Iris pigment epithelial cell (primary cell): ENCODE measurements around the gene RASGEF1B.
A peak's percentile ranks its signal among the peaks of the same experiment; 100 is the strongest.

Experiments used
- DNase-seq: peaks from one replicate; pipeline ENCODE4 v3.0.0-alpha.2; 2011; ENCODE audit warnings: low read depth

The RASGEF1B gene

GRCh38 chr4:81465406-81466340, 6.0 kb downstream of the RASGEF1B start:
- no peak for DNase-seq

GRCh38 chr4:81460834-81461233, 10.9 kb downstream of the RASGEF1B start:
- no peak for DNase-seq

- no peak for DNase-seq
Measured at GRCh38 chr4:81460191-81460701, 11.5 kb downstream of the RASGEF1B start.

- DNase-seq, result no peak
Measured at GRCh38 chr4:81459228-81459627, 12.5 kb downstream of the RASGEF1B start.

GRCh38 chr4:81457921-81458520, 13.7 kb downstream of the RASGEF1B start:
- no peak for DNase-seq

GRCh38 chr4:81457345-81457744, 14.4 kb downstream of the RASGEF1B start:
- DNase-seq, result no peak

- no peak for DNase-seq
Measured at GRCh38 chr4:81455897-81456296, 15.8 kb downstream of the RASGEF1B start.

- no peak for DNase-seq
Measured at GRCh38 chr4:81454948-81455347, 16.8 kb downstream of the RASGEF1B start.

GRCh38 chr4:81454499-81454898, 17.2 kb downstream of the RASGEF1B start:
- no peak for DNase-seq

GRCh38 chr4:81453024-81453423, 18.7 kb downstream of the RASGEF1B start:
- no peak for DNase-seq

- peak; percentile 26 for DNase-seq
Measured at GRCh38 chr4:81452452-81453006, 19.2 kb downstream of the RASGEF1B start.

- DNase-seq, result no peak
Measured at GRCh38 chr4:81449015-81449414, 22.7 kb downstream of the RASGEF1B start.

- DNase-seq, result no peak
Measured at GRCh38 chr4:81447566-81448229, 24.0 kb downstream of the RASGEF1B start.

- DNase-seq, result no peak
Measured at GRCh38 chr4:81446634-81447033, 25.1 kb downstream of the RASGEF1B start.

GRCh38 chr4:81445196-81445595, 26.5 kb downstream of the RASGEF1B start:
- no peak for DNase-seq

- no peak for DNase-seq
Measured at GRCh38 chr4:81442484-81443085, 29.1 kb downstream of the RASGEF1B start.

- DNase-seq, result no peak
Measured at GRCh38 chr4:81440949-81441348, 30.8 kb downstream of the RASGEF1B start.

GRCh38 chr4:81436941-81437574, 34.6 kb downstream of the RASGEF1B start:
- DNase-seq, result no peak

GRCh38 chr4:81436096-81436495, 35.6 kb downstream of the RASGEF1B start:
- no peak for DNase-seq

- DNase-seq, result no peak
Measured at GRCh38 chr4:81432825-81433224, 38.9 kb downstream of the RASGEF1B start.

GRCh38 chr4:81431971-81432370, 39.7 kb downstream of the RASGEF1B start:
- DNase-seq, result no peak
